GM21619 (cell line): ENCODE measurements around the gene CYBRD1.
A peak's percentile ranks its signal among the peaks of the same experiment; 100 is the strongest.
"Not testable (repeated sequence)": the region's sequence is repeated elsewhere in the genome, so short reads cannot be mapped to it uniquely, and the experiment has no call there.

Source experiments
- ATAC-seq: cut with Tn5 transposase; IDR thresholded peaks from one replicate; pipeline ENCODE4 v1.9.1; 2021; ENCODE audit not compliant: unreplicated experiment

The CYBRD1 gene, protein sequence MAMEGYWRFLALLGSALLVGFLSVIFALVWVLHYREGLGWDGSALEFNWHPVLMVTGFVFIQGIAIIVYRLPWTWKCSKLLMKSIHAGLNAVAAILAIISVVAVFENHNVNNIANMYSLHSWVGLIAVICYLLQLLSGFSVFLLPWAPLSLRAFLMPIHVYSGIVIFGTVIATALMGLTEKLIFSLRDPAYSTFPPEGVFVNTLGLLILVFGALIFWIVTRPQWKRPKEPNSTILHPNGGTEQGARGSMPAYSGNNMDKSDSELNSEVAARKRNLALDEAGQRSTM

DNA sequence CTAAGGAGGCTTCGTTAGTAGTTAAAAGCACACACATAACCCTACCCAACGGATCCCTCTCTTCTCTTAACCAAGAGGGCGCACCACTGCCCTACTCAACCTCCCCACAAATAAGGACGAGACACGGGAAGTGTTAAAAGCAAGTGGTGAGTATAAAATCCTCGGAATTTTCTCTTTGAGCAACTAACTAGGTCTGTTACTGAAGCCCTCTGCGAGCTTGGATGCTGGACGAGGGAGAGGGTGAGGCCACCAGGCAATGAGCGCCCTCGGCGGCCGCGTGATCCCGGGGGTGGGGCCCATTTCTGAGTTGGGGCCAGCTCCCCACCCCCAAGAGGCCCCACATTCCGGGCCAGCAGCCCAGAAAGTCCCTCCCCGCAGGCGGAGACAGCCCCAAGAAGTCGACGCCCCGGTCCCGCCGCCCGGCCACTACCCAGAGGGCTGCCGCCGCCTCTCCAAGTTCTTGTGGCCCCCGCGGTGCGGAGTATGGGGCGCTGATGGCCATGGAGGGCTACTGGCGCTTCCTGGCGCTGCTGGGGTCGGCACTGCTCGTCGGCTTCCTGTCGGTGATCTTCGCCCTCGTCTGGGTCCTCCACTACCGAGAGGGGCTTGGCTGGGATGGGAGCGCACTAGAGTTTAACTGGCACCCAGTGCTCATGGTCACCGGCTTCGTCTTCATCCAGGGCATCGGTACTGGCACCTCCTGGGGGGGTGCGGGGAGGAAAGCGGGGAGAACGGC is at the start of gene CYBRD1:
Gene CYBRD1, plus strand, starts transcription at position 423 of the 736 bp plus-strand sequence. Its CDS starts 72 bp downstream, at position 495.
- ATAC-seq, result peak; percentile 49

DNA sequence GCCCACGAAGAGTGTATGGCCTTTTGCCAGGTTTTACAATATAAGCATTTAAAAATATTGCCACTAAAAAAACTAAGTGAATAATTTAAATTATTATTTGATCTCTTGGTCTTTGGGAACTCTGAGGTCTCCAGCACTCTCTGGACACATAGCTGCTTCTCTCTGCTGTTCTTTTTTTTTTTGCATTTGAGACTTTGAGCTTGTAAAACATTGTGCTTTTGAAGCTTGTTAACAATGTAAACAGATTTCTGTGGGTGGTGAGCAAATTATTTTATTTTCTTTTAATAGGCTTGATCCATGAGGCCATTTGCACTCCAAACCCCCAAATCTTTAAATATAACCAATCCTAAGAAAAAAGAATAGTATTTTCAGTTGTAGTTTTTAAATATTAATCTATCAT is 46.3 kb upstream of the CYBRD1 start:
- ATAC-seq, result no peak

DNA sequence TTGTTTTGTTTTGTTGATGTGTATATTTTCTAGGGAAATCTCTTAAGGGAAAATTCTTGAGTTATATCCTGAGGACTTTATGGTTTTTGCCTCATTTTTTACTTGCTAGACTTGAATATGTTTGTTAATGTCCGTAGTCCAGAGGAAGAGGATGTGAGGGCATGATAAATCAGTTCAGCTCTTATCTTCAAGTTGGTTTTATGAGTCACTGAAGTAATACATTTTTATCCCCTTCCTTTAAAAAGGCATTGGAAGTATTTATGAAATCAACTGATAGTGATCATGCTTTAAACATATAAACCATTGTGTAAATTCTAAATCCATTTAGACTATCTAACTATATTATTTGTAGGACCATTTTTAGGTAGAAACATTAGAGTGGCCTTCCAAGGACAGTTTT is 43.9 kb upstream of the CYBRD1 start:
- no peak for ATAC-seq

DNA sequence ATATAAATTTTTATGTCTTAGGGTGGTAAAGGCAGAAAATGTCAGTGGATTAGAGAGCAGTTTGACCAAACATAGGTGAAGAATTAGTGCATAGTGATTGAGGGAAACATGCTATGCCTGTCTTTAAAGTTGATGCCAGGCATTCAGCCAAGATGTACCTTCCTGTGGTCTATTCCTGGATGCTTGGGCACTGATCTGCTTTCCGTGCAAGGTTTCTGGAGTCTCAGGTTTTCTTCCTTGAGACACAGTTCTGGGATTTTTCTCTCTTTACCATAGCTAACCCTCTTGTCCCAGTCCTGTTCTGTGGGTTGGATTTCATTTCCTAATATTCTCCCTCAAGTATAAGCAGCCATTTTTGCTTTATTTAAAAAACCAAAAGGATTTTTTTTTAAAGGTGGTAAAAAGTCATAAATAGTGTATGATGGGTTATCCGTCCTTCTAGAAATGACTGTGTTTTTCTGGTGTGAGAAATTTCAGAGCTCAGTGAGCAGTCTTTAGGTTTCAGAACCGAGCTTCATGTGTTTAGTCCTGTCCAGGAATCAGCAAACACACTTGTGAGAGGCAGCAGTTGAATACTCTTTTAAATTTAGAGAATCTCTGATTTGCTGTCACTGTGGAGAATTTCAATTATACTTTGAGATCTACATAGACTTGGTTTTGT is 43.0 kb upstream of the CYBRD1 start:
- peak; percentile 56 for ATAC-seq

DNA sequence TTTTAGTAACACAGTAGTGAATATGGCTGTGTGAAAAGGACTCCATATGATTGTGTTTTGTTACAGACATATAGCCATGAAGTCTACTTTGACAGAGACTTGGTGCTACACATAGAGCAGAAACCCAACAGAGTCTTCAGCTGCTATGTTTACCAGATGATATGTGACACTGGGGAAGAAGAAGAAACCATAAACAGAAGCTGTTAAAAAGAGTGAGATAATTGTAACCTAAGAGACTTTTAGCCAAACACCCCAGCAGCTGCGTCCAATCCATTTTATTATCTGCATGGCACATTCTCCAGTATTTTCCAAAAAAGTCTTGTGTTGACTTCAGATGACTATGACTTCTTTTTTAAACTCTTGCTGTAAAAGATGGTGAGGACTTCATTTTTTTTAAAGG is 41.4 kb upstream of the CYBRD1 start:
- ATAC-seq, result no peak

DNA sequence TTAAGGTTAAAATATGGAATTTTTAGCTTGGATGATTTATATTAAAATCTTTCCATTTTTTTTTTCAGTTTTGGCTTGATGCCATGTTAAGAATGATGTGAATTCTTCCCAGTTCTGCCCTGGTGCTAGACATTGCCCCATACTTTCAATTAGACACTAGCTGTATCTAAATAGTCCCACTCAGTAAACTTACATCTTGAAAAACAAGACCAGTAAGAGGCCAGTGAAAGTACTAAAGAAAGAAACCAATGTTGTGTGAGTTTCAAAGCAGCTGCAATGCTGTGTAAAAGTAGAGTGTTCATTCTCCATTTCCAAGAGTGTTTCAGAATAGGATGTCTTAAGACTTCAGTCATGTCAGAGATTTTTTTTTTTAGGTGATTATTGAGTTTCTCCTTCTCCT is 40.0 kb upstream of the CYBRD1 start:
- no peak for ATAC-seq

DNA sequence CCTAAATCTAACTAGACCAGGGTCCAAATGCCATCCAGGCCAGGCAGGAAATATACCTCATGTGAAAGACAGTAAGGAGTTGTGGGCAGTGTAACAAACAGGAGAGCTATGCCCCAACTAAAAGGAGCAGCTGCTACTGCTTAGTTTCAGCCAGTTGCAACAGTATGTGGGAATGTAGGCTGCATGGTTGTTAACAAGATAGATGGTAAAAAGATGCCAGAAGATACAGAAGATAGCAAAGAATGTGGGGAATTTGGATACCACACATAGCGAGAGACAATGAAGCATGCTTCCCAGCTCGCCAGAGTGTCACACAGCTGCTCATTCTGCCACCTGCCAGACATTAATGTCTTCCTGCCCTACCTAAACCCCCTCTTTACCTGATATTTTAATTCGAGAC is 39.4 kb upstream of the CYBRD1 start:
- ATAC-seq, result no peak

DNA sequence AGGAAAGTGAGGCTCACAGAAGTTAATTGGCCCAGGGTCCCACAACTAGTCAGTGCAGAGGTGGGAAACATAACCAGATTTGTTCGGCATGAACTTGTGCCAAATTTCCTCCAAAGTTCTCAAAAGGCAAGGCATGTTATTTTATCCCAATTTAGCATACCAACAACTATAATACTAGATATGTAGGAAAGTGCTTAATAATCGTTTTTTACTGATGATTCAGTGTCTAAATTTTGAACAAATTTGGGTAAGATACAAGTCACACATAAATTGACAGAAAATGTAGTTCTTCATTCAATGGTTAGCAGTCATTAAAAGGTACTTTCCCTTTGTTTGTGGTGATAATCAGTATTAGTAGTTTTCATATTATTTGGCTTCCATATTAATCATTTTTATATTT is 38.5 kb upstream of the CYBRD1 start:
- ATAC-seq, result no peak

DNA sequence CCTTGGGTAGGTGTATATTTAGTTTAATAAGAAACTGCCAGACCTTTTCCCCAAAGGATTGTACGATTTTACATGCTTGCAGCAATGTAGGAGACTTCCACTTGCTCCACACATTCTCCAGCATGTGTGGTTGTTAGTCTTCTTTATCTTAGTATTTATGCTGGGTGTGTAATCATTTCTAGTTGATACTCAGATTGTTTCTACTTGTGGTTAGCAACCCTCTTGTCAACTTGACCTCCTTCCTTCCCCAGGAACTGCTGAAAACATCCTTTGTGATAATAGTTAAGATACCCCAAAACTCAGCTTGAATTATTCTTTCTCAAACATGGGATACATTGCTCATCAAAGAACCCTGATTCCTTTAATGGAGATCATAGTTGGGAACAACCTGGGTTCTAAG is 37.2 kb upstream of the CYBRD1 start:
- no peak for ATAC-seq

DNA sequence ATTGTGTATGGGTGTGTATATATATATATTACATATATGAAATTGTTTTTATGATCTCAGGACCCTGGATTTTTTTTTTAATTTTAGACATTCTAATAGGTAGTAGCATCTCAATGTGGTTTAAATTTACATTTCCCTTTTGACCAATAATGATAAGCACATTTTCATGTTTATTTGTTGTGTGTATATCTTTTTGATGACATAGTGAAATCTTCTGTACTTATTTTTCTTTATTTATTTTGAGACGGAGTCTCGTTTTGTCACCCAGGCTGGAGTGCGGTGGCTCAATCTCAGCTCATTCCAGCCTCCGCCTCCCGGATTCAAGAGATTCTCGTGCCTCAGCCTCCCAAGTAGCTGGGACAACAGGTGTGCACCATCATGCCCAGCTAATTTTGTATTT is 35.1 kb upstream of the CYBRD1 start:
- no peak for ATAC-seq

DNA sequence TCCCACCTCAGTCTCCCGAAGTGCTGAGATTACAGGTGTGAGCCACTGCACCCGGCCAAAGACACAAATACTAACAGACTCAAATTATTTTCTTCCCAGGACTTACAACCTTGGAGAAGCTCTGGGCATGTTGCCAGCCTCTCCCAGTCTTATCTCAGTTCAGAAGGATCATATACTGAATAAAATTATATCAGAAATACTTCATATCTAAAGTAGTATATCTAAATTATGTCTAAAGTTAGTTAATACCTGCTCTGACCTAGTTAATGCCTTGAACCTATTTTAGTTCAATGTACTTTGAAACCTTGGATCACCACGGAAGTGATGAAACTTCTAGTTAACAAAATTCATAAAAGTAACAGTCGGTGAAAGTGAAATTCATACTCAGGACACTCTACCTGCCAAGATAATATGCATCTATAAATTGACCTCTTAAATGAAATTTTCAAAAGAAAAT is 34.4 kb upstream of the CYBRD1 start:
- no peak for ATAC-seq

DNA sequence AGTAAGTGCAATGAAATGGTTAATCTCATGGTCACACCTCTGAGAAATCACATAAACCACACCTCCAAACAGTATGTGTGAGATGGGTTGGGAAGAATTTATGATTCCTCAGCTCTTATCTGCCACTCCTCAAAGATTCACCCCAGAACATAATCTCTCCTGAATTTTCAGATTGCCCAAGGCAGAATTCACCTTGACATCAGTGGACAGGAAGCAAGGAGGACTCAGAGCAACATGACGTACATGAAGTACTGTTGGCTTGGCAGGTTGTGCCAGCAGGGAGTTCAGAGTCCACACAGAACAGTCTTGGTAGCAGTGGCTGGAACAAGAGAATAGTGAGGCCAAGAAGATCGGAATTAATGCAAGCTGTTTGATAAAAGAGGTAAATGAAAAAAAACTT is 31.7 kb upstream of the CYBRD1 start:
- no peak for ATAC-seq

DNA sequence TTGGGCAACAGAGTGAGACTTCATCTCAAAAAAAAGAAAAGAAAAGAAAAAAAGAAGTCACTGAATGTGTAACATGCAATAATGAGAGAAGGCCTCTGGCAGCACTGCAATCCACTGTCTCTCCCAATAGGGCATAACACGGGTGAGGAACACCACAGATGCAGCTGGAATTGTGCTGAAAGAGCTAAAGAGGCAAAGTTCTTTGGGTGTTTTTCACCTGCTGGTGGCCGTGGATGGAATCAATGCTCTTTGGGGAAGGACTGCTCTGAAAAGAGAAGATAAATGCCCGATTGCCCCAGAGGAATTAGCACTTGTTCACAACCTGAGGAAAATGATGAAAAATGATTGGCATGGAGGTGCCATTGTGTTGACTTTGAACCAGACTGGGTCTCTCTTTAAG is 31.0 kb upstream of the CYBRD1 start:
- ATAC-seq, result no peak

DNA sequence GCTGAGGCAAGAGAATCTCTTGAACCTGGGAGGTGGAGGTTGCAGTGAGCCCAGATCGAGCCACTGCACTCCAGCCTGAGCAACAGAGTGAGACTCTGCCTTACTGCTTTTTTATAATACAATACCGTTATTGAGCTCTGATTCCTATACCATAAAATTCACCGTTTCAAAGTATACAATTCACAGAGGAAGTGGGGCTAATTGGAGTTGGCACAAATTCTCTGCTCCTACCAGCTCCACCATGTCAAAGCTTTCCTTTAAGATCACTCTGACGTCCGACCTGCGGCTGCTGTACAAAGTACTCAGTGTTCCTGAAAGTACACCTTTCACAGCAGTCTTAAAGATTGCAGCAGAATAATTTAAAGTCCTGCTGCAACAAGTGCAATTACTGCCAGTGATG is 29.6 kb upstream of the CYBRD1 start:
- ATAC-seq, result no peak

DNA sequence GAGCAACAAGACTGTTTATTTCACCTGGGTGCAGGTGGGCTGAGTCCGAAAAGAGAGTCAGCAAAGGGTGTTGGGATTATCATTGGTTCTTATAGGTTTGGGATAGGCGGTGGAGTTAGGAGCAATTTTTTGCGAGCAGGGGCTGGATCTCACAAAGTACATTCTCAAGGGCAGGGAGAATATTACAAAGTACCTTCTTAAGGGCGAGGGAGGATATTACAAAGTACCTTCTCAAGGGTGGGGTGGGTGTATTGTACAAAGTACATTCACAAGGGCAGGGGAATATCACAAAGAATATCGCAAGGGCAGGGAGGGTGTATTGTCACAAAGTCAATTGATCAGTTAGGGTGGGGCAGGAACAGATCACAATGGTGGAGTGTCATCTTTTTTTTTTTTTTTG is 24.6 kb upstream of the CYBRD1 start:
- not testable (repeated sequence) for ATAC-seq

DNA sequence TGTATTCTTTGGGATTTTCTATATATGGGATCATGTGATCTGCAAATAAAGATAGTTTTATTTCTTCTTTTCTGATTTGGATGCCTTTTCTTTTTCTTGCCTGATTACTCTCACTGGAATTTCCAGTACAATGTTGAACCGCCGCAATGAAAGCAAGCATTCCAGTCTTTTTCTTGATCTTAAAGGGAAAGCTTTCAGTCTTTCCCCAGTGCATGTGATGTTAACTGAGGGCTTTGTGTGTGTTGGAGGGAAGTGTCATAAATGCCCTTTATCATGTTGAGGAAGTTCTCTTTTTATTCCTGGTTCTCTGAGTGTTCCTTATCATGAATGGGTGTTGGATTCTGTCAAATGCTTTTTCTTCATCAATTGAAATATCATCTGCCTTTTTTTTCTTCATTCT is 16.9 kb upstream of the CYBRD1 start:
- no peak for ATAC-seq

DNA sequence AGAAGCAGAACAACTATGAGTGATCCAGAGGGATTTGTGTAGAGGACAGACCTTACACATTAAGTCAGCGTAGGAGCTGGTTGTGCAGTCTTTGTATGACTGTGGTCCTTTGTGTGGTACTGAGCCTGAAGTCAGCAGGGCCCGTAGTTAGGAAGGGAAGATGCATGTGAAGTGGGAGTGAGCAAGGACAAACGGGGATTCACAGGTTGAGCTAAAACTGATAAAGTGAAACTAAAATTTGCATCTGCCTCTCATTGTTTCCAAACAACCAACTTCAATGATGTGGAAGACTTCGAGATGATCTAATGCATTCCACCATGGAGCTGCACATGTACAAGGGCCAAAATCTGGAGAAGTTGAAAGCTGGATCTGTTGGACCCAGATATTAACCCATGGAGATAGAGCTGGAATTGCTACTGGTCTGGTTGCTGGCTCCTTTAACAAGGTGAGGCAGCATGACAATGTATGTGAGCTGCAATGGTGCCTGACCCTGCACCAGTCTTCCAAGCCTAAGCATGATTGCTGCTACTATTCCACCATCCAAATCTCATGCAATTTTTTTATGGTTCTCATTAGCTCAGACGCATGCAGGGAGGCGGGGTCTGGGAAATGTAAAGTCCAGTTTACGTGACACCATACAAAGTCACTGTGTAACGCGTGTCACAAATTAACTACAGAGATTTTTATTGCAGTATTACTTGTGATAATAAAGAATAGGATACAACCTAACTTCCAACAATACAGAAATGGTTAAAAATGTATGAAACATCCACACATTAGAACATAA is 12.1 kb upstream of the CYBRD1 start:
- ATAC-seq, result peak; percentile 77

DNA sequence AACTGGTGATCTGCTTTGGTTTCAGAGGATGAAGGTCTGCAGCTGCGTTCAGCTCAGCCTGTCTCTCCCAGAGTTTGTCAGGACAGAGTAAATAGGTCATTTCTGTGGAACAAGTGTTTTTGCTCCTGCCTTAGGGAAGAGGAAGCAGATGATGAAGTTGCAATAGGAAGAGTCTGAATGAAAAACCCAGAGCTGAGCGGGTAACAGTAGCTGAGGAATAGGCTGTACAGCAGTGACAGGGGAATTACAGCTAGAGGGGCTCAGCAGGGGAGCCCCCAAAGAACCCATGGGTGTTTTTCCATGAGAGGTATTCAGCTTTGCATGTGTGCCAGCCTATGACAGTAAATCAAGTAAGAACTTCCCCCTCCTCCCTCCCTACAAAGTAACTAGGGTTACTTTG is 10.3 kb upstream of the CYBRD1 start:
- no peak for ATAC-seq

DNA sequence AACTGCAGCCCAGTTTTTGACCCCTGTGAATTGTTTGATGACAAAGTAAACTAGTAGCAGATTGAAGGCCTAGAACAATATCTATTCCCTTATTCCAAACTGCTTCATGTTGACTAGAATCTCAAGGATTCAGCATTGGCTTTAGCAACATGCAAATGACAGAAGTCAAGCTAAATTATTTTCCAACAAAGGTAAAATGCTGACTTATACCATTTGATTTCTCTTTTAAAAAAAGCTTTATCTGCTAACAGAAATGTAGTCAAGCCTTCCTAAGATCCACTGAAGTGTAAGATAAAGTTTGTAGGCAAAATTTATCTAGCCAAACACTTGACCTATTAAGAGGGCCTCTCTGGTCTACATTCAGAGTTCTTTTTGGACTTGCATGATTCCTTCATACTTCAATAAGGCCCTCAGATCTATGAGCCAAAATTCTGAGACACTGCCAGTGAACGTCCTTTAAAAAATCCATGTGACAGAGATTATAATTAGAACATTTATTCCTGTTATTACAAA is 9.5 kb upstream of the CYBRD1 start:
- no peak for ATAC-seq

DNA sequence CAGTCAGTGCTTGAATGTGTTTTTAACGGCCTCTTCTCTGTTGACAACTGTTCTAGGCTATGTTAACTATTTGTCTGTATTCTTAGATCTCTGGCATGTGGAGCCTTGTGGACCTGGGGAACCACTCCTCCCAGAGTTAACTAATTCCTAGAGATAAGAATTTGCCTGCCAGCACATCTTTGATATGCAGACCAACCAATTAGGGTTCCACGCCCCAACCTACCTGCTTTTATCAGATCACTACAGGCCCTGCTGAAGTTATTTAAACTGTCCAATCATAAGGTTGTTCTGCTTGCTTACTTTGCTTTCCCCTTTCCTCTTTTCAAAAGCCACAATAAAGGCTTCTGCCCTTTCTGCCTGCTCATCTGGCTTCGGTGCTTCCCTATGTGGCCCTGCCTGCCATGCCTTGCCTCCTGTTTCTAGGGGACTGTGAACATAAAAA is 8.5 kb upstream of the CYBRD1 start:
- no peak for ATAC-seq
